ENCODE results near the gene YWHAB. TPM values are rescaled to one million over a fixed set of nuclear protein-coding genes. Genes with fewer than 3 reads are reported as not detected.

YWHAB gene
- total RNA-seq, 1 donor from 2014 or later = 43.2 TPM

DNA sequence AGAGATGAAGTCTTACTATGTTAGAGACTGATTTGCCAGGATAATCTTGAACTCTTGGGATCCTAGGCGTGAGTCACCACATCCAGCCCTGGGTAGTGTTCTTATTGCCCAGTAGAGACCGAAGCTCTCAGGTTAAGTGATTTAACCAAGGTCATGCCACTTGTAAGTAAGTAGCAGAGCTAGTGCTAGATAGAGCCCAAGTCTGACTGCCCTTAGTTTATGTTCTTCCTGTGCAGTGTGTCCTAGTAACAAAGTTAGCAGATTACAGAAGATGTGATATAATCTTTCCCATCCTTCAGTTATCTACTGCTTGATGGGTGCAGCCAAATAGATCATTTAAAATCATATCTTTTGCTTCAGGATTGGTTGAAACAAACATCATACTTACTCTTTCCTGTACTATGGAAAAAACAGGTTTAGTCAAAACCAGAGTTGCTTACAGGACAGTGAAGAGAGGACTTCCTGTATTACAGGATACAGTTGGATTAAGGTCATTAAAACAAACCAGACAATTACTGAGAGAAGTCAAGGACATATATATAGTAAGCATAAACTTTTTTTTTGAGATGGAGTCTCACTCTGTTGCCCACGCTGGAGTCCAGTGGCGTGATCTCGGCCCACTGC, 14.8 kb downstream of the YWHAB start:
- peaks cover 17% of the 10 kb centered on the region for H3K36me3 ChIP-seq (ENCODE audit: control insufficient read depth, insufficient read depth, low read length)
- H3K4me3 ChIP-seq (ENCODE audit: low read depth, low read length) = no peak overlapping the region
- FAIRE-seq = no peak
- H3K27me3 ChIP-seq (ENCODE audit: control insufficient read depth, insufficient read depth, low read length) = no peaks in the 10 kb centered on the region
- no peak for DNase-seq (ENCODE audit: low read depth)
- TF ChIP-seq, protein P1, sequence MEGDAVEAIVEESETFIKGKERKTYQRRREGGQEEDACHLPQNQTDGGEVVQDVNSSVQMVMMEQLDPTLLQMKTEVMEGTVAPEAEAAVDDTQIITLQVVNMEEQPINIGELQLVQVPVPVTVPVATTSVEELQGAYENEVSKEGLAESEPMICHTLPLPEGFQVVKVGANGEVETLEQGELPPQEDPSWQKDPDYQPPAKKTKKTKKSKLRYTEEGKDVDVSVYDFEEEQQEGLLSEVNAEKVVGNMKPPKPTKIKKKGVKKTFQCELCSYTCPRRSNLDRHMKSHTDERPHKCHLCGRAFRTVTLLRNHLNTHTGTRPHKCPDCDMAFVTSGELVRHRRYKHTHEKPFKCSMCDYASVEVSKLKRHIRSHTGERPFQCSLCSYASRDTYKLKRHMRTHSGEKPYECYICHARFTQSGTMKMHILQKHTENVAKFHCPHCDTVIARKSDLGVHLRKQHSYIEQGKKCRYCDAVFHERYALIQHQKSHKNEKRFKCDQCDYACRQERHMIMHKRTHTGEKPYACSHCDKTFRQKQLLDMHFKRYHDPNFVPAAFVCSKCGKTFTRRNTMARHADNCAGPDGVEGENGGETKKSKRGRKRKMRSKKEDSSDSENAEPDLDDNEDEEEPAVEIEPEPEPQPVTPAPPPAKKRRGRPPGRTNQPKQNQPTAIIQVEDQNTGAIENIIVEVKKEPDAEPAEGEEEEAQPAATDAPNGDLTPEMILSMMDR (IDR thresholded peaks at IDR 0.05; ENCODE audit: insufficient read depth, low read length, severe bottlenecking) = no peak

GRCh38 chr20:44901974-44902373, 16.5 kb downstream of the YWHAB start:
- TF ChIP-seq, protein P1 (IDR thresholded peaks at IDR 0.05; ENCODE audit: insufficient read depth, low read length, severe bottlenecking) = no peak
- DNase-seq (ENCODE audit: low read depth) (peak; percentile 46), FAIRE-seq (no peak)
- no peak overlapping the region for H3K4me3 ChIP-seq (ENCODE audit: low read depth, low read length)
- H3K36me3 ChIP-seq (ENCODE audit: control insufficient read depth, insufficient read depth, low read length) = peaks cover 20% of the 10 kb centered on the region
- no peaks in the 10 kb centered on the region for H3K27me3 ChIP-seq (ENCODE audit: control insufficient read depth, insufficient read depth, low read length)

- H3K36me3 ChIP-seq (ENCODE audit: control insufficient read depth, insufficient read depth, low read length) = peaks cover 20% of the 10 kb centered on the region
- DNase-seq (ENCODE audit: low read depth) (no peak), FAIRE-seq (no peak)
- TF ChIP-seq, protein P1 (IDR thresholded peaks at IDR 0.05; ENCODE audit: insufficient read depth, low read length, severe bottlenecking) = no peak
- H3K27me3 ChIP-seq (ENCODE audit: control insufficient read depth, insufficient read depth, low read length) = no peaks in the 10 kb centered on the region
- H3K4me3 ChIP-seq (ENCODE audit: low read depth, low read length) = no peak overlapping the region
Measured at GRCh38 chr20:44904377-44904776, 18.9 kb downstream of the YWHAB start.

DNA sequence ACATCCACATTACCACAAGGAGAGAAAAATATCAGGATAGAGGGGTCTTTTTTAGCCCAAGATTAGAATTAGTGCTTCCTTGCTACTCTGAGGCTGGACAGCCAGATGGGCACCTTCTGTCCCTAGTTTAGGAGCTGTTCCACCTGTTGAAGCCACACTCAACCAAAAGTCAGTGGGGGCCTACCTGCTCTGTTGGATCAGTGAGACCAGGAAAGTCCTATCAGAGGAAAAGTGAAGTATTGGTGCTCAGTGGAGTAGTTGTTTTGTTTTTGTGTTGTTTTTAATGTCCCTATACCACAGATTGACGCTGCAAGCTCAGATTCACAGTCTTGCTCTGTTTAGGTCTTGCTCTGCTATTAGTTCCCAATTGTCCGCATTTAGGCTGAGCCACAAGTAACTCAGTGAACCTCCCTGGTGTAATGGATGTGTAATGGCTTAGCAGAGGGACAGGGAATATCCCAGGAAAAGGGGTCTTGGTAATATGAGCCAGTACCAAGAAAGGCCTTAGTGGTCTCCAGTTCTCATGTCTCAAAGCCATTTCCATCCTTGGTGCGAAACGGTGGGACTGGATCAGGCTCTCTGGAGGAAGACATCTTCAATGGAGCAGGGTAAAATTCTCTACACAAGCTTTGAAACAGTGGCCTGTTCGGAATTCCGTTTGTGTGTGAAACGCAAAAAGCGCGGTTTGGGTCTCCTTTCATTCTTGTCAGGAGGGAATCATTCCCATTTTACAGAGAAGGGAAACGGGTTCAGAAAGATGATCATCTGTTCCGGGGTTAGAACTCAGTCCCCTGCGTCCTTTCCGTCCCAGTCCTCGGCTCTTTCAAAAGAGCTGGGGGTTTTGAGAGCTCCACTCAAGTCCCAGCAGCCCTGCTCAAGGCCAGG, 23.7 kb downstream of the YWHAB start:
- Histone ChIP-seq H3K27me3 (ENCODE audit: control insufficient read depth, insufficient read depth, low read length) (no peaks in the 10 kb centered on the region), H3K4me3 (ENCODE audit: low read depth, low read length) (peak overlapping the region; percentile 68), H3K36me3 (ENCODE audit: control insufficient read depth, insufficient read depth, low read length) (peaks cover 13% of the 10 kb centered on the region)
- FAIRE-seq (no peak), DNase-seq (ENCODE audit: low read depth) (peak; percentile 12)
- TF ChIP-seq, protein P1 (IDR thresholded peaks at IDR 0.05; ENCODE audit: insufficient read depth, low read length, severe bottlenecking) = no peak

DNA sequence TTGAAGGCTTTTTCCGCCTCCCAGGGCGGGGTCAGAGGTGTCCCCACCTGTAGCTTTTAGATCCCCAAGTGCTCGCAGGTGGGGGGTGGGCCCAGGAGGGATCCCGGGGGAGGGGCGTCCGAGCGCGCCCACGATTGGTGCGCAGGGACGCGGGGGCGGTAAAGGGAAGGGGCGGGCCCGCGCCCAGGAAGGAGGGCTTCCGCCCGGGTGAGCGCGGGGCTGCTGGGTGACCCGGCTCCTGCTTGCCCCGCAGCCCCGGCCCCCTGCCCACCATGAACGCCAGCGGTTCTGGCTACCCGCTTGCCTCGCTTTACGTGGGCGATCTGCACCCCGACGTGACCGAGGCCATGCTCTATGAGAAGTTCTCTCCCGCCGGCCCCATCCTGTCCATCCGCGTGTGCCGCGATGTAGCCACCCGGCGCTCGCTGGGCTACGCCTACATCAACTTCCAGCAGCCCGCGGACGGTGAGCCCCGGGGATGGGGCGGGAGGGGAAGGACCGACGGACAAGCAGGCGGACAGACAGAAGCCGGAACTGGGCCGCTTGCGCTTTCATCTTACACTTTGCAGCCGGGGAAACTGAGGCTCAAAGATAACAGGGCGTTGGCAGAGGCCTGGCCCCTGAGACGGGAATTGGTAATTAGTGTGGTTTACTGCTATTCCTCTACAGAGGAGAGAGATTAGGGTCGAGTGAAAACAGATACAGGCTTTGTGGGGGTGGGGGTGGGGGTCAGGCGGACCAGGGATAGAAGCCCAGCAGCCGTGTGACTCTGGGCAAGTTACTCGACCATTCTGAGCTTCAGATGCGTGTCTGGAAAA, 24.6 kb downstream of the YWHAB start, which contains the start of gene PABPC1L:
Gene PABPC1L, plus strand, starts transcription at position 189 of the 818 bp plus-strand sequence. Its CDS starts 84 bp downstream, at position 273.
- Histone ChIP-seq H3K4me3 (ENCODE audit: low read depth, low read length) (peak within 1 kb of the TSS; percentile 68), H3K36me3 (ENCODE audit: control insufficient read depth, insufficient read depth, low read length) (peaks cover 9% of the 10 kb centered on the region), H3K27me3 (ENCODE audit: control insufficient read depth, insufficient read depth, low read length) (no peaks in the 10 kb centered on the region)
- TF ChIP-seq, protein P1 (IDR thresholded peaks at IDR 0.05; ENCODE audit: insufficient read depth, low read length, severe bottlenecking) = no peak
- FAIRE-seq (no peak), DNase-seq (ENCODE audit: low read depth) (peak; percentile 66)
